GM23338 (cell line): ENCODE data around the gene MAGED2.

Source experiments
- CTCF ChIP-seq, 2 experiments: fragments of 200-600 bp in 1 of 2; sonication (generic) in 1 of 2; conservative IDR thresholded peaks; 2 replicates each; pipeline versions ENCODE4 v1.5.1 to v1.6.1; 2016 to 2017; ENCODE audit warnings: antibody characterized with exemption in 2 of 2, low read depth in 2 of 2, mild to moderate bottlenecking in 2 of 2, moderate library complexity in 1 of 2
- EZH2 ChIP-seq: fragments of 200-600 bp; sonication (generic); IDR thresholded peaks from one replicate; pipeline ENCODE4 v1.8.0; 2017; ENCODE audit warnings: antibody characterized with exemption, mild to moderate bottlenecking, low read depth; ENCODE audit not compliant: unreplicated experiment
- EZH2phosphoT487 ChIP-seq: fragments of 200-600 bp; sonication (generic); IDR thresholded peaks from one replicate; pipeline ENCODE4 v1.8.1; 2018; ENCODE audit warnings: antibody characterized with exemption; ENCODE audit not compliant: unreplicated experiment
- POLR2AphosphoS5 ChIP-seq: IDR thresholded peaks from 2 replicates; pipeline ENCODE4 v1.6.1; 2016; ENCODE audit warnings: antibody characterized with exemption, low read depth
- ZNF114 ChIP-seq: fragments of 250-450 bp; sonication (Bioruptor Pico); IDR thresholded peaks from 2 replicates; pipeline ENCODE4 v1.5.0; 2020; ENCODE audit warnings: mild to moderate bottlenecking, moderate library complexity

- TF ChIP-seq CTCF (conservative IDR thresholded peaks at IDR 0.05; ENCODE audit: low read depth in 2 of 2), result no peak
- TF ChIP-seq ZNF114 (CRISPR knock-in tag), result no peak
- no peak for TF ChIP-seq EZH2phosphoT487
- no peak for TF ChIP-seq EZH2
- no peak for TF ChIP-seq POLR2AphosphoS5
Measured at GRCh38 chrX:54812306-54812705, 4.8 kb downstream of the MAGED2 start.
